GM12878 (cell line): ENCODE data around the gene STBD1. TPM values are rescaled to one million over a fixed set of nuclear protein-coding genes. Genes with fewer than 3 reads are reported as not detected.

Experiments
- ATAC-seq: fragments of 200-7000 bp; cut with Tn5 transposase; 3 replicates; pipeline ENCODE4 v1.9.1; 2020; ENCODE audit warnings: mild to moderate bottlenecking, moderate library complexity
- BruUV-seq: library from RNA; stranded (reverse); fragments of 400-500 nt; replicated peaks from 2 replicates; lab custom pipeline; 2021; lab: Mats Ljungman, UMichigan
- CTCF ChIA-PET: fragments of 300-600 bp; sonication (Branson Sonifier 250); formaldehyde crosslinking; extraction: SDS; loops from one replicate; lab custom pipeline; 2021; ENCODE audit warnings: inconsistent platforms; lab: Yijun Ruan, JAX
- POLR2A ChIA-PET: fragments of 350-600 bp; formaldehyde crosslinking; extraction: SDS; loops from one replicate; lab custom pipeline; 2021; ENCODE audit warnings: inconsistent platforms; lab: Charles Lee
- RAD21 ChIA-PET: fragments of 300-600 bp; sonication (Branson Sonifier 250); formaldehyde crosslinking; loops from one replicate; lab custom pipeline; 2023; ENCODE audit warnings: antibody characterized with exemption; ENCODE audit not compliant: unreplicated experiment; lab: Charles Lee
- SMC1A ChIA-PET: fragments of 300-600 bp; sonication (Branson Sonifier 250); formaldehyde crosslinking; loops from one replicate; lab custom pipeline; 2023; ENCODE audit not compliant: unreplicated experiment, uncharacterized antibody; lab: Charles Lee
- DNase-seq: peaks from one replicate; pipeline ENCODE4 v3.0.0-alpha.2; 2011; ENCODE audit warnings: low read depth, low spot score
- FAIRE-seq: peaks from 3 replicates; lab custom pipeline; 2011; peaks lifted over from hg19 to GRCh38; lab: Jason Lieb, UNC
- H2AFZ ChIP-seq: 2 replicates; pipeline ENCODE4 v1.6.0; 2011; ENCODE audit warnings: low read depth, low read length, control low read depth; ENCODE audit not compliant: control insufficient read depth
- H3K27ac ChIP-seq: 2 replicates; pipeline ENCODE4 v1.5.1; 2011; ENCODE audit warnings: control low read depth; ENCODE audit not compliant: control insufficient read depth, insufficient read depth
- H3K27me3 ChIP-seq, 2 experiments: replicated peaks in 1 of 2; 2 replicates each; pipeline versions ENCODE4 v1.6.0 to v1.6.1; 2011; ENCODE audit warnings: low read length in 1 of 2; ENCODE audit not compliant: control insufficient read depth in 2 of 2, insufficient read depth in 2 of 2
- H3K36me3 ChIP-seq, 2 experiments: 2 replicates each; pipeline ENCODE4 v1.5.1; 2011; ENCODE audit warnings: low read length in 1 of 2; ENCODE audit not compliant: control insufficient read depth in 2 of 2, insufficient read depth in 2 of 2
- H3K4me1 ChIP-seq: 2 replicates; pipeline ENCODE4 v1.6.1; 2011; ENCODE audit warnings: mild to moderate bottlenecking, low read length, moderate library complexity, mixed read lengths; ENCODE audit not compliant: control insufficient read depth, insufficient read depth
- H3K4me2 ChIP-seq: 2 replicates; pipeline ENCODE4 v1.6.0; 2011; ENCODE audit warnings: control low read depth; ENCODE audit not compliant: control insufficient read depth, insufficient read depth
- H3K4me3 ChIP-seq: fragments of 200-600 bp; sonication (generic); 2 replicates; pipeline ENCODE4 v1.5.1; 2016
- H3K79me2 ChIP-seq: 2 replicates; pipeline ENCODE4 v1.6.0; 2011; ENCODE audit warnings: low read length; ENCODE audit not compliant: control insufficient read depth, insufficient read depth
- H3K9ac ChIP-seq: 2 replicates; pipeline ENCODE4 v1.8.0; 2011; ENCODE audit warnings: low read length, control low read depth, mixed read lengths; ENCODE audit not compliant: control insufficient read depth, insufficient read depth
- H3K9me3 ChIP-seq: replicated peaks from 3 replicates; pipeline ENCODE4 v1.5.1; 2011; ENCODE audit warnings: mild to moderate bottlenecking, low read length; ENCODE audit not compliant: control insufficient read depth, insufficient read depth
- H4K20me1 ChIP-seq: 2 replicates; pipeline ENCODE4 v1.6.0; 2011; ENCODE audit not compliant: control insufficient read depth, insufficient read depth
- CHD1 ChIP-seq: IDR thresholded peaks from 2 replicates; pipeline ENCODE4 v1.6.1; 2012; ENCODE audit warnings: low read depth, low read length, improper control_type of control experiment
- ELK1 ChIP-seq: IDR thresholded peaks from 2 replicates; pipeline ENCODE4 v1.6.1; 2012; ENCODE audit warnings: low read depth, low read length, improper control_type of control experiment
- ETV6 ChIP-seq, 2 experiments: fragments of 450-650 bp in 1 of 2; IDR thresholded peaks in 1 of 2; conservative IDR thresholded peaks in 1 of 2; 2 replicates each; pipeline ENCODE4 v1.6.1; 2014; ENCODE audit warnings: antibody characterized with exemption in 1 of 2, borderline replicate concordance in 1 of 2, low read depth in 1 of 2, mild to moderate bottlenecking in 1 of 2, moderate library complexity in 1 of 2
- HDAC2 ChIP-seq: fragments of 200-600 bp; sonication (generic); IDR thresholded peaks from 2 replicates; pipeline ENCODE4 v1.6.1; 2017
- HSF1 ChIP-seq: fragments of 150-350 bp; IDR thresholded peaks from 2 replicates; pipeline ENCODE4 v1.6.1; 2014; ENCODE audit warnings: mild to moderate bottlenecking, low read depth, low read length
- KAT2A ChIP-seq: conservative IDR thresholded peaks from 2 replicates; pipeline ENCODE4 v1.6.1; 2011; ENCODE audit warnings: low read depth, low read length; ENCODE audit not compliant: control insufficient read depth
- KDM1A ChIP-seq: fragments of 200-600 bp; sonication (generic); IDR thresholded peaks from 2 replicates; pipeline ENCODE4 v1.6.1; 2016; ENCODE audit warnings: borderline replicate concordance
- NFIC ChIP-seq: IDR thresholded peaks from 2 replicates; pipeline ENCODE4 v1.6.1; 2012; ENCODE audit warnings: low read depth, mild to moderate bottlenecking, inconsistent platforms, low read length, moderate library complexity
- PAX8 ChIP-seq: fragments of 450-650 bp; IDR thresholded peaks from 2 replicates; pipeline ENCODE4 v1.6.1; 2017; ENCODE audit warnings: mild to moderate bottlenecking, moderate library complexity
- PKNOX1 ChIP-seq: fragments of 450-650 bp; IDR thresholded peaks from 2 replicates; pipeline ENCODE4 v1.6.1; 2016; ENCODE audit warnings: mild to moderate bottlenecking
- USF1 ChIP-seq: IDR thresholded peaks from 2 replicates; pipeline ENCODE4 v1.6.1; 2011; ENCODE audit warnings: borderline replicate concordance, low read depth, mild to moderate bottlenecking, moderate library complexity, mixed read lengths, low read length; ENCODE audit not compliant: insufficient read depth; ENCODE audit errors: extremely low read length
- ZZZ3 ChIP-seq: IDR thresholded peaks from 2 replicates; pipeline ENCODE4 v1.6.1; 2011; ENCODE audit warnings: low read depth; ENCODE audit not compliant: control insufficient read depth, insufficient read length
- WGBS: methylation state at CpG from one replicate; pipeline ENCODE4 v1.1.6; 2016; ENCODE audit warnings: low lambda C conversion rate; ENCODE audit not compliant: insufficient replicate concordance, insufficient coverage; ENCODE audit errors: missing lambda C conversion rate; 5-methylcytosine and 5-hydroxymethylcytosine counted together
- in situ Hi-C: fragments of 300-500 bp; cut with MboI; formaldehyde crosslinking; loops from 9 replicates; pipeline ENCODE4 v1.14.3; 2018; ENCODE audit warnings: mixed read lengths
- intact Hi-C: fragments of 100-400 bp; cut with micrococcal nuclease; formaldehyde crosslinking; loops from one replicate; pipeline ENCODE4 v1.14.2; 2022; ENCODE audit not compliant: unreplicated experiment
- polyA plus RNA-seq, 11 experiments: library from polyadenylated mRNA; depleted of rRNA in 4 of 11; unstranded in 6 of 11; stranded (reverse) in 5 of 11; fragments of >200 nt; fragmentation: Nextera tagmentation in 4 of 11; fragmentation: Illumina TruSeq in 1 of 11; extraction: Ambion mirVana in 4 of 11; extraction: Trizol in 1 of 11; gene quantifications; 1 replicate in 1 of 11; 2 replicates in 10 of 11; pipeline versions ENCODE4 v1.2.1 to v1.2.3, GENCODE V29; 2011 to 2016; ENCODE audit warnings: inconsistent platforms in 2 of 11, missing spikeins in 2 of 11, low read depth in 1 of 11
- total RNA-seq, 4 experiments: library from RNA; depleted of rRNA in 3 of 4; stranded (reverse); fragments of >200 nt in 3 of 4; fragmentation: Illumina TruSeq in 1 of 4; extraction: Trizol in 1 of 4; gene quantifications; 2 replicates each; pipeline versions ENCODE4 v1.2.1 to v1.2.3, GENCODE V29; 2013 to 2021

STBD1 gene
- total and polyA plus RNA-seq, 10 of the 15 experiments (the other 5 are each of a cell fraction or from before 2014, with no cell fraction given), result 0.04 to 0.10 (median 0.05) TPM; not detected in 7

GRCh38 chr4:76272582-76272981 is 34.0 kb upstream of the STBD1 start:
- no peak overlapping the region for H3K4me2 ChIP-seq
- peaks cover 0 to 10% of the 10 kb centered on the region in 2 experiments; a peak in 2 of 4 replicates for H3K27me3 ChIP-seq
- no peaks in the 10 kb centered on the region for H3K9me3 ChIP-seq
- no peaks in the 10 kb centered on the region for H3K79me2 ChIP-seq
- FAIRE-seq, result no peak
- ChIA-PET SMC1A (no interaction called here), RAD21 (no interaction called here), CTCF (no interaction called here), POLR2A (no interaction called here)
- no peaks in the 10 kb centered on the region for H4K20me1 ChIP-seq
- no peaks in the 10 kb centered on the region for H3K36me3 ChIP-seq
- H3K27ac ChIP-seq, result no peak overlapping the region
- DNase-seq, result no peak
- no peaks in the 10 kb centered on the region for H3K4me1 ChIP-seq
- intact Hi-C loops, result no loop called here
- in situ Hi-C loops, result no loop called here
- no peak overlapping the region for H3K9ac ChIP-seq
- no peak overlapping the region for H3K4me3 ChIP-seq
- no TSS peak for BruUV-seq
- 0% methylated on average over 1 of the region's 1 CpG for WGBS
- ATAC-seq, result no peak
- H2AFZ ChIP-seq, result no peak overlapping the region
- no peak for TF ChIP-seq KAT2A
- no peak for TF ChIP-seq NFIC
- TF ChIP-seq PKNOX1, result no peak
- TF ChIP-seq ETV6 (conservative IDR thresholded peaks at IDR 0.05 in 1 of 2, IDR thresholded peaks at IDR 0.05 in 1 of 2; ENCODE audit: borderline replicate concordance in 1 of 2, low read depth in 1 of 2), result no peak
- no peak for TF ChIP-seq HSF1
- TF ChIP-seq CHD1, result no peak
- TF ChIP-seq ELK1, result no peak
- TF ChIP-seq PAX8, result no peak
- TF ChIP-seq ZZZ3, result no peak
- TF ChIP-seq USF1, result no peak
- no peak for TF ChIP-seq KDM1A
- no peak for TF ChIP-seq HDAC2
